Esophagus muscularis mucosa (tissue), 4 donors: Measurements from ENCODE around the gene SGCG. TPM values are rescaled to one million over a fixed set of nuclear protein-coding genes. Genes with fewer than 3 reads are reported as not detected.

ENCODE experiments used
- DNase-seq: peaks from one replicate; pipeline ENCODE4 v3.0.0-alpha.2; 2017; ENCODE audit errors: extremely low spot score
- H3K27ac ChIP-seq, 4 donors: fragments of 200-600 bp; sonication (generic); replicated peaks in 1 of 4; 1 replicate in 3 of 4; 2 replicates in 1 of 4; pipeline ENCODE4 v1.5.1; 2016 to 2019; ENCODE audit warnings: mild to moderate bottlenecking in 1 of 4
- H3K27me3 ChIP-seq, 4 donors: fragments of 200-600 bp; sonication (generic); one replicate each; pipeline versions ENCODE4 v1.5.1 to v1.6.0; 2016 to 2019
- H3K36me3 ChIP-seq, 4 donors: fragments of 200-600 bp; sonication (generic); one replicate each; pipeline ENCODE4 v1.5.1; 2016 to 2019
- H3K4me1 ChIP-seq, 4 donors: fragments of 200-600 bp; sonication (generic); one replicate each; pipeline ENCODE4 v1.5.1; 2016 to 2019
- H3K4me3 ChIP-seq, 4 donors: fragments of 200-600 bp; sonication (generic); 1 replicate in 2 of 4; 2 replicates in 2 of 4; pipeline ENCODE4 v1.5.1; 2016 to 2019; ENCODE audit warnings: mild to moderate bottlenecking in 4 of 4, moderate library complexity in 1 of 4
- H3K9me3 ChIP-seq, 4 donors: fragments of 200-600 bp; sonication (generic); 1 replicate in 3 of 4; 2 replicates in 1 of 4; pipeline ENCODE4 v1.5.1; 2016 to 2019
- CTCF ChIP-seq, 3 experiments: fragments of 200-600 bp in 2 of 3; fragments of 450-650 bp in 1 of 3; sonication (generic) in 2 of 3; IDR thresholded peaks; one replicate each; pipeline ENCODE4 v1.5.1; 2017 to 2019; ENCODE audit warnings: antibody characterized with exemption in 3 of 3, mild to moderate bottlenecking in 2 of 3, moderate library complexity in 1 of 3
- EP300 ChIP-seq: sonication (generic); formaldehyde crosslinking; IDR thresholded peaks from one replicate; pipeline ENCODE4 v1.6.1; 2017; ENCODE audit warnings: antibody characterized with exemption
- POLR2A ChIP-seq: fragments of 450-650 bp; IDR thresholded peaks from one replicate; pipeline ENCODE4 v1.6.1; 2017; ENCODE audit warnings: antibody characterized with exemption, moderate library complexity, mild to moderate bottlenecking, low read depth
- POLR2AphosphoS5 ChIP-seq, 2 donors: sonication (generic); formaldehyde crosslinking; IDR thresholded peaks; one replicate each; pipeline ENCODE4 v1.6.1; 2017; ENCODE audit warnings: antibody characterized with exemption in 2 of 2
- WGBS: methylation state at CpG from one replicate; pipeline ENCODE4 v1.1.5; 2018; 5-methylcytosine and 5-hydroxymethylcytosine counted together
- intact Hi-C: fragments of 100-400 bp; cut with DNase I; formaldehyde crosslinking; loops from one replicate; pipeline ENCODE4 v1.15.1; 2023
- total RNA-seq, 4 donors: library from RNA; depleted of rRNA; stranded (reverse); fragments of >200 nt; gene quantifications; one replicate each; pipeline versions ENCODE4 v1.1.0 to v1.2.1, GENCODE V29; 2016

SGCG gene
- total RNA-seq, 4 donors from 2014 or later: 0.42 to 1.7 (median 1.1) TPM

GRCh38 chr13:23202383-23202782 lies 21.6 kb downstream of the SGCG start:
- H3K9me3 ChIP-seq: no peaks in the 10 kb centered on the region
- H3K27ac ChIP-seq: no peak overlapping the region
- H3K27me3 ChIP-seq: no peaks in the 10 kb centered on the region
- WGBS: 39% methylated on average over 3 of the region's 3 CpGs
- no peak for TF ChIP-seq CTCF (IDR thresholded peaks at IDR 0.05)
- no peak for TF ChIP-seq EP300
- TF ChIP-seq POLR2A: no peak
- no peak for TF ChIP-seq POLR2AphosphoS5 (IDR thresholded peaks at IDR 0.05)
- intact Hi-C loops: no loop called here
- DNase-seq: no peak
- no peak overlapping the region for H3K4me3 ChIP-seq
- H3K4me1 ChIP-seq: no peaks in the 10 kb centered on the region
- H3K36me3 ChIP-seq: peaks cover 0 to 14% (median 0%) of the 10 kb centered on the region in 4 donors

GRCh38 chr13:23203516-23203915 lies 22.7 kb downstream of the SGCG start:
- Histone ChIP-seq H3K4me3 (no peak overlapping the region), H3K36me3 (peaks cover 0 to 14% (median 0%) of the 10 kb centered on the region in 4 donors), H3K27me3 (no peaks in the 10 kb centered on the region), H3K4me1 (no peaks in the 10 kb centered on the region), H3K27ac (no peak overlapping the region), H3K9me3 (no peaks in the 10 kb centered on the region)
- intact Hi-C loops: no loop called here
- no peak for TF ChIP-seq CTCF (IDR thresholded peaks at IDR 0.05)
- no peak for TF ChIP-seq EP300
- no peak for TF ChIP-seq POLR2AphosphoS5 (IDR thresholded peaks at IDR 0.05)
- TF ChIP-seq POLR2A: no peak
- no peak for DNase-seq
- 86% methylated on average over 5 of the region's 5 CpGs for WGBS

- Histone ChIP-seq H3K4me3 (no peak overlapping the region), H3K9me3 (no peaks in the 10 kb centered on the region), H3K27me3 (no peaks in the 10 kb centered on the region), H3K27ac (no peak overlapping the region), H3K36me3 (peaks cover 0 to 14% (median 0%) of the 10 kb centered on the region in 4 donors), H3K4me1 (no peaks in the 10 kb centered on the region)
- 90% methylated on average over 3 of the region's 3 CpGs for WGBS
- TF ChIP-seq EP300 (no peak), POLR2AphosphoS5 (IDR thresholded peaks at IDR 0.05) (no peak), CTCF (IDR thresholded peaks at IDR 0.05) (no peak), POLR2A (no peak)
- no peak for DNase-seq
- intact Hi-C loops: no loop called here
Measured at GRCh38 chr13:23205807-23206206, 25.0 kb downstream of the SGCG start.

- no peak for DNase-seq
- no peaks in the 10 kb centered on the region for H3K36me3 ChIP-seq
- TF ChIP-seq POLR2A (no peak), CTCF (IDR thresholded peaks at IDR 0.05) (no peak), POLR2AphosphoS5 (IDR thresholded peaks at IDR 0.05) (no peak), EP300 (no peak)
- intact Hi-C loops: no loop called here
- no peaks in the 10 kb centered on the region for H3K27me3 ChIP-seq
- H3K27ac ChIP-seq: no peak overlapping the region
- no peaks in the 10 kb centered on the region for H3K9me3 ChIP-seq
- WGBS: 45% methylated on average over 4 of the region's 4 CpGs
- H3K4me1 ChIP-seq: no peaks in the 10 kb centered on the region
- H3K4me3 ChIP-seq: no peak overlapping the region
Measured at GRCh38 chr13:23212671-23213070, 31.9 kb downstream of the SGCG start.

GRCh38 chr13:23231241-23231640 lies 50.5 kb downstream of the SGCG start:
- TF ChIP-seq CTCF (IDR thresholded peaks at IDR 0.05): no peak
- TF ChIP-seq POLR2A: no peak
- no peak for TF ChIP-seq EP300
- no peak for TF ChIP-seq POLR2AphosphoS5 (IDR thresholded peaks at IDR 0.05)
- Histone ChIP-seq H3K27ac (no peak overlapping the region), H3K36me3 (no peaks in the 10 kb centered on the region), H3K4me1 (no peaks in the 10 kb centered on the region), H3K27me3 (no peaks in the 10 kb centered on the region), H3K4me3 (no peak overlapping the region), H3K9me3 (no peaks in the 10 kb centered on the region)
- DNase-seq: no peak
- intact Hi-C loops: no loop called here
